ENCODE measurements around the gene SLC26A8. TPM values are rescaled to one million over a fixed set of nuclear protein-coding genes. Genes with fewer than 3 reads are reported as not detected.
A peak's percentile ranks its signal among the peaks of the same experiment; 100 is the strongest.

SLC26A8 gene
- total and polyA plus RNA-seq, 2 experiments from 2014 or later = 0.89 to 2.9 TPM

GRCh38 chr6:36025260-36025931 lies 955 bp upstream of the SLC26A8 start:
- Histone ChIP-seq H3K79me2 (replicated peaks; ENCODE audit: insufficient read depth) (peaks cover 21% of the 10 kb centered on the region), H4K20me1 (replicated peaks; ENCODE audit: insufficient read depth) (no peaks in the 10 kb centered on the region), H3K36me3 (ENCODE audit: insufficient read depth) (no peaks in the 10 kb centered on the region), H3K4me3 (peak overlapping the region; percentile 60), H3K27ac (ENCODE audit: low read depth) (no peak overlapping the region), H3K9me2 (ENCODE audit: insufficient read depth) (no peaks in the 10 kb centered on the region), H3K4me1 (ENCODE audit: insufficient read depth) (peaks cover 28% of the 10 kb centered on the region), H2AFZ (peak overlapping the region; percentile 87; the same call in 1 of the 2 replicates), H3K27me3 (ENCODE audit: insufficient read depth) (peaks cover 4% of the 10 kb centered on the region; the same call in 1 of the 2 replicates), H3K4me2 (peak overlapping the region; percentile 84), H3F3A (replicated peaks; ENCODE audit: low read depth) (peaks cover 6% of the 10 kb centered on the region; the same call in 1 of the 2 replicates)
- no peak for TF ChIP-seq ZNF331 (CRISPR knock-in tag; IDR thresholded peaks at IDR 0.05; ENCODE audit: low read depth)
- TF ChIP-seq EZH2phosphoT487 (IDR thresholded peaks at IDR 0.05; ENCODE audit: unreplicated experiment) = no peak
- no peak for TF ChIP-seq POLR2AphosphoS5 (IDR thresholded peaks at IDR 0.05; ENCODE audit: low read depth)
- no peak for TF ChIP-seq JUNB (IDR thresholded peaks at IDR 0.05; ENCODE audit: unreplicated experiment)
- no peak for TF ChIP-seq CTCF (conservative IDR thresholded peaks at IDR 0.05; ENCODE audit: low read depth in 2 of 2)
- no peak for TF ChIP-seq ZNF462 (CRISPR knock-in tag; IDR thresholded peaks at IDR 0.05)
- no peak for TF ChIP-seq NANOG (IDR thresholded peaks at IDR 0.05; ENCODE audit: borderline replicate concordance)
- TF ChIP-seq ETS1 (IDR thresholded peaks at IDR 0.05) = no peak
- no peak overlapping the region for H3K27ac Mint-ChIP-seq
- peaks cover 12% of the 10 kb centered on the region for H3K27me3 Mint-ChIP-seq (ENCODE audit: insufficient read depth, low read depth, poor library complexity)
- H3K36me3 Mint-ChIP-seq (ENCODE audit: low read depth) = no peaks in the 10 kb centered on the region
- ATAC-seq (no peak), DNase-seq (ENCODE audit: low spot score) (no peak)
- peak overlapping the region; percentile 79 for H3K4me3 Mint-ChIP-seq
- H3K9me3 Mint-ChIP-seq = no peaks in the 10 kb centered on the region
- peaks cover 45% of the 10 kb centered on the region for H3K4me1 Mint-ChIP-seq

All from GM23338 (cell line).